PC-3 (cell line): Measurements from ENCODE around the gene TLN1. TPM values are rescaled to one million over a fixed set of nuclear protein-coding genes. Genes with fewer than 3 reads are reported as not detected.
A peak's percentile ranks its signal among the peaks of the same experiment; 100 is the strongest.

Source experiments
- ATAC-seq: fragments of 200-7000 bp; cut with Tn5 transposase; 2 replicates; pipeline ENCODE4 v1.9.1; 2020; ENCODE audit warnings: mild to moderate bottlenecking, moderate library complexity
- BruUV-seq: library from RNA; stranded (reverse); fragments of 400-500 nt; replicated peaks from 2 replicates; lab custom pipeline; 2021; lab: Mats Ljungman, UMichigan
- CTCF ChIA-PET: fragments of 300-600 bp; sonication (Branson Sonifier 250); formaldehyde crosslinking; loops from one replicate; lab custom pipeline; 2022; ENCODE audit warnings: antibody characterized with exemption; lab: Charles Lee
- POLR2A ChIA-PET: fragments of 300-600 bp; sonication (Branson Sonifier 250); formaldehyde crosslinking; loops from one replicate; lab custom pipeline; 2022; ENCODE audit warnings: antibody characterized with exemption; ENCODE audit not compliant: unreplicated experiment; lab: Charles Lee
- DNase-seq: peaks from one replicate; pipeline ENCODE4 v3.0.0-alpha.2; 2015
- H2AFZ ChIP-seq: fragments of 300-600 bp; sonication (generic); 2 replicates; pipeline ENCODE4 v1.6.0; 2016; ENCODE audit warnings: antibody characterized with exemption, low read length
- H3F3A ChIP-seq: fragments of 300-600 bp; sonication (generic); one replicate; pipeline ENCODE4 v1.6.0; 2017; ENCODE audit warnings: antibody characterized with exemption, low read length, control low read depth, mild to moderate bottlenecking; ENCODE audit not compliant: unreplicated experiment
- H3K27ac ChIP-seq: fragments of 300-600 bp; sonication (generic); 2 replicates; pipeline ENCODE4 v1.5.1; 2016; ENCODE audit warnings: mild to moderate bottlenecking, low read length
- H3K27me3 ChIP-seq: fragments of 300-600 bp; sonication (generic); 2 replicates; pipeline ENCODE4 v1.6.1; 2016; ENCODE audit warnings: low read length, mixed read lengths
- H3K36me3 ChIP-seq: fragments of 300-600 bp; sonication (generic); 2 replicates; pipeline ENCODE4 v1.6.1; 2016; ENCODE audit warnings: low read depth, mixed run types, low read length, mixed read lengths
- H3K4me1 ChIP-seq: fragments of 300-600 bp; sonication (generic); 2 replicates; pipeline ENCODE4 v1.5.1; 2016; ENCODE audit warnings: low read length; ENCODE audit not compliant: insufficient read depth
- H3K4me2 ChIP-seq: fragments of 300-600 bp; sonication (generic); 2 replicates; pipeline ENCODE4 v1.6.0; 2016; ENCODE audit warnings: low read length
- H3K4me3 ChIP-seq: fragments of 300-600 bp; sonication (generic); 2 replicates; pipeline ENCODE4 v1.5.1; 2016; ENCODE audit warnings: mild to moderate bottlenecking, low read length, mixed read lengths
- H3K79me2 ChIP-seq: fragments of 300-600 bp; sonication (generic); 2 replicates; pipeline ENCODE4 v1.6.1; 2017; ENCODE audit warnings: low read length, mixed read lengths
- H3K9ac ChIP-seq: fragments of 300-600 bp; sonication (generic); 2 replicates; pipeline ENCODE4 v1.6.0; 2016; ENCODE audit warnings: mild to moderate bottlenecking, low read length
- H3K9me2 ChIP-seq: fragments of 300-600 bp; sonication (generic); replicated peaks from 2 replicates; pipeline ENCODE4 v1.6.1; 2016; ENCODE audit warnings: mixed run types, low read length, mixed read lengths
- H3K9me3 ChIP-seq: fragments of 300-600 bp; sonication (generic); 2 replicates; pipeline ENCODE4 v1.6.1; 2016; ENCODE audit warnings: low read length, mixed read lengths
- H4K20me1 ChIP-seq: fragments of 300-600 bp; sonication (generic); 2 replicates; pipeline ENCODE4 v1.6.1; 2016; ENCODE audit warnings: low read length, mixed read lengths
- EZH2 ChIP-seq: fragments of 300-600 bp; sonication (generic); IDR thresholded peaks from one replicate; pipeline ENCODE4 v1.6.1; 2017; ENCODE audit warnings: antibody characterized with exemption, mild to moderate bottlenecking, low read length; ENCODE audit not compliant: unreplicated experiment
- EZH2phosphoT487 ChIP-seq: fragments of 300-600 bp; sonication (generic); IDR thresholded peaks from 2 replicates; pipeline ENCODE4 v1.6.1; 2018; ENCODE audit warnings: mild to moderate bottlenecking, antibody characterized with exemption, low read length, borderline replicate concordance
- intact Hi-C: fragments of 100-400 bp; cut with micrococcal nuclease; formaldehyde crosslinking; loops from 2 replicates; pipeline ENCODE4 v1.9.0; 2023
- total RNA-seq: library from RNA; depleted of rRNA; stranded (reverse); fragments of >200 nt; gene quantifications from 2 replicates; pipeline ENCODE4 v1.2.3, GENCODE V29; 2014
- TF ChIP-seq, protein P1 (sequence below): fragments of 300-600 bp; sonication (generic); conservative IDR thresholded peaks from 2 replicates; pipeline ENCODE4 v1.5.1; 2017; ENCODE audit warnings: antibody characterized with exemption, low read depth, mild to moderate bottlenecking, low read length

Gene TLN1
- total RNA-seq, 1 experiment from 2014 or later: 118 TPM

DNA sequence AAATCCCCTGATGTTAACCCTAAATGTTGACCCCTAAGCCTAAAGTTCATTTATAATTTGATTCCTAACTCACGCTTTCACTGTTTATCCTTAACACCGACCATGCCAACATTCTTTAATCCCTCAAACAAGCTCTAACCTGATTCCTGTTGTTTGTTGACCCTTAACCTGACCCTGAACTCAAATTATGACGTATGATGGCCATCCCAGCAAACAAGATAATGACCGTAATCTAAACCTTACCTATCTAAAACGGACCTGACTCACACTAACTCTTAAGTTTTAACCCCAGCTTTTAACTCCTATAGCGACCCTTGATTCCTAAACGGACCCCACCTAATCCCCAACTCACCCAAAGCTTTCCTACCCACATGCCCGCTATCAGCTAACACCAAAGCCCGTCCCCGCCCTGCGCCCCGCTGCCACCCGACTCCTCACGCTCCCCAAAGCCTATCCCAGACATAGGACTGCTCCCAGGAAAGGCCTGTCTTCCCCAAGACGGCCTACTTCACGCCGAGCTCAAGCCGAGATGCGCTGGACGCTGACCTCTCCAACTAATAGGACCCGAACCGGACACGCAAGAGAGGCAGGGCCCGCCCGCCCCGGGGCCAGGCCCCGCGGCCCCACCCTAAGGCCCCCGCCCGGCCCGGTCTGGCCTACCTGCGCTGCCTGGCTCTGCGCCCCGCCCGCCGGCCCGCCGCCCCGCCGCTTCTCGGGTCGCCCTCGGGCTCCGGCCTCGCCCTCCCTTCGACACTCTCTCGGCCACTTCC, 395 bp downstream of the TLN1 start:
- no peaks in the 10 kb centered on the region for H4K20me1 ChIP-seq
- no peak for ATAC-seq

DNA sequence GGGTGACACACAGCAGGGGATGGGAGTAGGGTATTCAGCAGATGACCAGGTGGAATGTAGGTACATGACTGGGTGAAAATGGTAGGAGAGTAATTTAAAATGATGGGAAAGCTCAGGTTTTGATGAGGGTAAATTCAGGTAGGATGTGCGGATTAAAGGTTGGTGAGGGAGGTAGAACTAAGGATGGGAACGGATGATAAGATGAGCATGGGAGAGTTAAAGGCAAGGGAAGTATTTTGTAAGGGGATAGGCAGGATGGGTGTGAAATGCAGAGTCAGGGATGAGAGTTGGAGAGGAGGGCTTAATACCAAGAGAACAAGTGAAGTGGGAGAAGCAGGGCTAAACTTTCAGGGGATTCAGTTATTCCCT, 1.5 kb downstream of the TLN1 start:
- CTCF ChIA-PET: no interaction called here
- H3K4me1 ChIP-seq: peaks cover 54% of the 10 kb centered on the region
- TF ChIP-seq, protein P1, sequence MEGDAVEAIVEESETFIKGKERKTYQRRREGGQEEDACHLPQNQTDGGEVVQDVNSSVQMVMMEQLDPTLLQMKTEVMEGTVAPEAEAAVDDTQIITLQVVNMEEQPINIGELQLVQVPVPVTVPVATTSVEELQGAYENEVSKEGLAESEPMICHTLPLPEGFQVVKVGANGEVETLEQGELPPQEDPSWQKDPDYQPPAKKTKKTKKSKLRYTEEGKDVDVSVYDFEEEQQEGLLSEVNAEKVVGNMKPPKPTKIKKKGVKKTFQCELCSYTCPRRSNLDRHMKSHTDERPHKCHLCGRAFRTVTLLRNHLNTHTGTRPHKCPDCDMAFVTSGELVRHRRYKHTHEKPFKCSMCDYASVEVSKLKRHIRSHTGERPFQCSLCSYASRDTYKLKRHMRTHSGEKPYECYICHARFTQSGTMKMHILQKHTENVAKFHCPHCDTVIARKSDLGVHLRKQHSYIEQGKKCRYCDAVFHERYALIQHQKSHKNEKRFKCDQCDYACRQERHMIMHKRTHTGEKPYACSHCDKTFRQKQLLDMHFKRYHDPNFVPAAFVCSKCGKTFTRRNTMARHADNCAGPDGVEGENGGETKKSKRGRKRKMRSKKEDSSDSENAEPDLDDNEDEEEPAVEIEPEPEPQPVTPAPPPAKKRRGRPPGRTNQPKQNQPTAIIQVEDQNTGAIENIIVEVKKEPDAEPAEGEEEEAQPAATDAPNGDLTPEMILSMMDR: no peak
- TF ChIP-seq EZH2phosphoT487 (no peak), EZH2 (no peak)
- peaks cover 11% of the 10 kb centered on the region; the same call in 1 of the 2 replicates for H3K36me3 ChIP-seq
- no peaks in the 10 kb centered on the region for H3F3A ChIP-seq
- H3K9me2 ChIP-seq: no peaks in the 10 kb centered on the region
- peak overlapping the region; percentile 84 for H3K27ac ChIP-seq
- DNase-seq: no peak
- H3K9me3 ChIP-seq: no peaks in the 10 kb centered on the region
- peak overlapping the region; percentile 90 for H3K4me2 ChIP-seq
- intact Hi-C loops: no loop called here
- H3K79me2 ChIP-seq: peaks cover 70% of the 10 kb centered on the region
- no peak overlapping the region for H3K9ac ChIP-seq
- H3K27me3 ChIP-seq: no peaks in the 10 kb centered on the region
- no peak for ATAC-seq
- POLR2A ChIA-PET: interaction anchor here (0.5 to 0.6 kb wide), 3 partner anchors 16 to 66 kb away, joined by 4 to 5 read pairs (median 5); partner anchors contain the start of gene ARHGEF39
- H3K4me3 ChIP-seq: peak overlapping the region; percentile 90
- no TSS peak for BruUV-seq
- no peaks in the 10 kb centered on the region for H4K20me1 ChIP-seq
- H2AFZ ChIP-seq: no peak overlapping the region

More for the DNA sequence above, 395 bp downstream of the TLN1 start:
- no peaks in the 10 kb centered on the region for H3K9me3 ChIP-seq
- ChIA-PET POLR2A (interaction anchor here (0.6 to 1.8 kb wide), 3 partner anchors 18 to 628 kb away, joined by 3 to 6 read pairs (median 5); no protein-coding TSS in a partner anchor), CTCF (interaction anchor here (1.1 to 1.3 kb wide), 2 partner anchors 35 to 70 kb away, joined by 3 to 5 read pairs; no protein-coding TSS in a partner anchor)
- peak overlapping the region; percentile 94 for H3K9ac ChIP-seq
- H3K36me3 ChIP-seq: peaks cover 13% of the 10 kb centered on the region; the same call in 1 of the 2 replicates
- H3K79me2 ChIP-seq: peaks cover 65% of the 10 kb centered on the region
- intact Hi-C loops: loop anchor here (1.0 kb wide), 1 partner anchor 127 kb away; no protein-coding TSS in a partner anchor
- DNase-seq: no peak
- H2AFZ ChIP-seq: peak overlapping the region; percentile 66
- peak overlapping the region; percentile 84 for H3K27ac ChIP-seq
- peak overlapping the region; percentile 90 for H3K4me2 ChIP-seq
- H3K4me1 ChIP-seq: peaks cover 54% of the 10 kb centered on the region
- no peaks in the 10 kb centered on the region for H3K9me2 ChIP-seq
- H3K27me3 ChIP-seq: no peaks in the 10 kb centered on the region
- peak overlapping the region; percentile 90 for H3K4me3 ChIP-seq
- TF ChIP-seq, protein P1: no peak
- TF ChIP-seq EZH2phosphoT487 (no peak), EZH2 (no peak)
- BruUV-seq: TSS peak; percentile 55
- no peaks in the 10 kb centered on the region for H3F3A ChIP-seq
